Epithelial cell of proximal tubule (primary cell): ENCODE data around the gene RFPL1. TPM values are rescaled to one million over a fixed set of nuclear protein-coding genes. Genes with fewer than 3 reads are reported as not detected.
"Not testable (repeated sequence)": the region's sequence is repeated elsewhere in the genome, so short reads cannot be mapped to it uniquely, and the experiment has no call there.

Experiments
- DNase-seq: peaks from one replicate; pipeline ENCODE4 v3.0.0-alpha.2; 2011; ENCODE audit warnings: low read depth
- H3K4me3 ChIP-seq: 2 replicates; pipeline ENCODE4 v1.5.1; 2011; ENCODE audit warnings: low read depth, mild to moderate bottlenecking, low read length
- CTCF ChIP-seq: conservative IDR thresholded peaks from 2 replicates; pipeline ENCODE4 v1.5.1; 2012; ENCODE audit warnings: low read depth, mild to moderate bottlenecking, low read length
- total RNA-seq: library from RNA; depleted of rRNA; stranded (reverse); fragments of >200 nt; gene quantifications from 2 replicates; pipeline ENCODE4 v1.2.3, GENCODE V29; 2015

RFPL1 gene
- total RNA-seq, 1 donor from 2014 or later, result not detected

DNA sequence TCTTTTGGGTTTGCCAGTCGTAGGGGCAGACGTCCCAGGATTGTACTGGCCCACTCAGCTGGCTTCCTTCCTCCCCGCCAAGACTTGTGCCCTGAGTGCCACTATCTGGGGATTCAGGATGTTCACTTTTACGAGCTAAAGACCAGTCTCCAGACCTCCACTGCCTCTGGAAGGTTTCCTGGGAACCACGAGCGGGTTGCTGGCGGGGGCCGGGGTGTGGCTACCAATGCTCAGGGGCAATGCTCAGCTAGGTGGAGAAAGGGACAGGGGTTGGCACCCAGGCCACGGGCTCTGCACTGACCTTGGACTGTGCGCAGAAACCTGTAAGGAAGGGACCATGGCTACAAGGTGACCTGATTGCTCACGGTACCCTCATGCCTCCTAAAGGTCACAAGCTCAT is 43.9 kb downstream of the RFPL1 start:
- no peak overlapping the region for H3K4me3 ChIP-seq
- TF ChIP-seq CTCF, result no peak
- no peak for DNase-seq

DNA sequence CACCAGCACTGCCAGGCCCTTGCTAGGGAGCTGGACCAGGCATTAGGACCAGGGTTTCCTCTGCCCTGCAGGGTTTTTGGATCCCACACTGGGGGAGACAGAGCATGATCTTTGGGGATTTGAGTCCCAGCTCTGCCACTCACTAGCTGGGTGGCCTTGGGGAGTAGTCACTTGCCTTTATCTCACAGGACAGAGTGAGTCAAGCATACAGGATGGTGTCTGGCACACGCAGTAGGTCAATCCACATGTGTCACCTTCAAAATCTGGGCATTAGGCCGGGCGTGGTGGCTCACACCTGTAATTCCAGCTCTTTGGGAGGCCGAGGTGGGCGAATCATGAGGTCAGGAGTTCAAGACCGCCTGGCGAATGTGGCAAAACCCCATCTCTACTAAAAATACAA is 44.3 kb downstream of the RFPL1 start:
- no peak overlapping the region for H3K4me3 ChIP-seq
- no peak for TF ChIP-seq CTCF
- DNase-seq, result no peak

DNA sequence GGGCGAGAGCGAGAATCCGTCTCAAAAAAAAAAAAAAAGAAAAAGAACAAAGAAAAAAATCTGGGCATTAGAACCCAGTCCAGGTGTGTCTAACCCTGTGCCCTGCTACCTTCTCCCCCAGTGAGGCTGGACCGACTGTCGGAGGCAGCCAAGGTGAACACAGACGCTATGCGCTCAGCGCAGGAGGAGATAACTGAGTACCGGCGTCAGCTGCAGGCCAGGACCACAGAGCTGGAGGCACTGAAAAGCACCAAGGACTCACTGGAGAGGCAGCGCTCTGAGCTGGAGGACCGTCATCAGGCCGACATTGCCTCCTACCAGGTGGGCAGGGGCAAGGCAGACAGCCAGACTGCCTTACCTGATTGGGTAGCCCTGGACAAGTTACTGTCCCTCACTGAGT is 44.9 kb downstream of the RFPL1 start:
- no peak for TF ChIP-seq CTCF

GRCh38 chr22:29484642-29485041 is 46.3 kb downstream of the RFPL1 start:
- no peak overlapping the region for H3K4me3 ChIP-seq
- TF ChIP-seq CTCF, result no peak
- DNase-seq, result no peak

More for the DNA sequence above, 44.9 kb downstream of the RFPL1 start:
- DNase-seq, result no peak
- no peak overlapping the region for H3K4me3 ChIP-seq

DNA sequence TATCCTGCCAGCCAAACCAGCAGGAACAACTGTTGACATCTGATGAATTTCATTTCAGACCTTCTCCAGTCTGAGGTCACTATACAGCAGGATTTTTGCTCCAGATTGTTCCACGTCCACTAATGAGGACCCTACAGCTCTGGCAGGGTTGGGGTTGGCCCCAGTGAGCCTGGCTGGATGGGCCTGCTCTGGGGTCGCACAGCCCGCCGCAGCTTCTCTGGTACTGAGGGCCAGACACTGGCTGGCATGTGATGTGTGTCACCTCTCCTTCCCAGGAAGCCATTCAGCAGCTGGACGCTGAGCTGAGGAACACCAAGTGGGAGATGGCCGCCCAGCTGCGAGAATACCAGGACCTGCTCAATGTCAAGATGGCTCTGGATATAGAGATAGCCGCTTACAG is 47.1 kb downstream of the RFPL1 start:
- TF ChIP-seq CTCF, result no peak
- no peak for DNase-seq
- no peak overlapping the region for H3K4me3 ChIP-seq

GRCh38 chr22:29487426-29487986 is 49.1 kb downstream of the RFPL1 start:
- no peak for DNase-seq
- TF ChIP-seq CTCF, result no peak
- H3K4me3 ChIP-seq, result no peak overlapping the region

GRCh38 chr22:29489127-29489780 is 50.9 kb downstream of the RFPL1 start:
- H3K4me3 ChIP-seq, DNase-seq: not testable (repeated sequence)
